Right atrium auricular region (tissue), 2 donors: ENCODE measurements around the gene SPOCK1. TPM values are rescaled to one million over a fixed set of nuclear protein-coding genes. Genes with fewer than 3 reads are reported as not detected.

ENCODE experiments used
- DNase-seq: peaks from one replicate; pipeline ENCODE4 v3.0.0-alpha.2; 2019; ENCODE audit warnings: low spot score
- H3K27ac ChIP-seq, 2 donors: fragments of 200-600 bp; sonication (generic); 1 replicate in 1 of 2; 2 replicates in 1 of 2; pipeline ENCODE4 v1.5.1; 2016 to 2019
- H3K27me3 ChIP-seq, 2 donors: fragments of 200-600 bp; sonication (generic); one replicate each; pipeline versions ENCODE4 v1.5.1 to v1.6.0; 2017 to 2019
- H3K36me3 ChIP-seq: fragments of 200-600 bp; sonication (generic); one replicate; pipeline ENCODE4 v1.5.1; 2016
- H3K4me1 ChIP-seq, 2 donors: fragments of 200-600 bp; sonication (generic); one replicate each; pipeline versions ENCODE4 v1.5.1 to v1.6.0; 2017 to 2019
- H3K4me3 ChIP-seq, 2 donors: fragments of 200-600 bp; sonication (generic); 1 replicate in 1 of 2; 2 replicates in 1 of 2; pipeline ENCODE4 v1.5.1; 2017 to 2019; ENCODE audit warnings: mild to moderate bottlenecking in 1 of 2, moderate library complexity in 1 of 2
- H3K9me3 ChIP-seq, 2 donors: fragments of 200-600 bp; sonication (generic); one replicate each; pipeline ENCODE4 v1.5.1; 2019
- CTCF ChIP-seq, 2 donors: fragments of 200-600 bp; sonication (generic); IDR thresholded peaks; one replicate each; pipeline ENCODE4 v1.5.1; 2019; ENCODE audit warnings: antibody characterized with exemption in 2 of 2
- total RNA-seq, 2 donors: library from RNA; depleted of rRNA; stranded (reverse); fragments of >200 nt; gene quantifications; one replicate each; pipeline ENCODE4 v1.1.0, GENCODE V29; 2016

SPOCK1 gene
- total RNA-seq, 2 donors from 2014 or later = 59.8 to 84.5 TPM

- no peak for DNase-seq
- TF ChIP-seq CTCF (IDR thresholded peaks at IDR 0.05) = no peak
- H3K9me3 ChIP-seq = no peaks in the 10 kb centered on the region
- H3K4me3 ChIP-seq = no peak overlapping the region
- H3K27me3 ChIP-seq = no peaks in the 10 kb centered on the region
- H3K36me3 ChIP-seq = no peaks in the 10 kb centered on the region
- no peak overlapping the region for H3K27ac ChIP-seq
- H3K4me1 ChIP-seq = no peaks in the 10 kb centered on the region
Measured at GRCh38 chr5:137462816-137463520, 36.2 kb downstream of the SPOCK1 start.

- DNase-seq = no peak
- Histone ChIP-seq H3K9me3 (no peaks in the 10 kb centered on the region), H3K27me3 (no peaks in the 10 kb centered on the region), H3K4me1 (no peaks in the 10 kb centered on the region), H3K4me3 (no peak overlapping the region), H3K27ac (no peak overlapping the region), H3K36me3 (no peaks in the 10 kb centered on the region)
- TF ChIP-seq CTCF (IDR thresholded peaks at IDR 0.05) = no peak
Measured at GRCh38 chr5:137462265-137462590, 36.9 kb downstream of the SPOCK1 start.

GRCh38 chr5:137461391-137462264 is 37.5 kb downstream of the SPOCK1 start:
- Histone ChIP-seq H3K4me3 (no peak overlapping the region), H3K9me3 (no peaks in the 10 kb centered on the region), H3K4me1 (no peaks in the 10 kb centered on the region), H3K27ac (no peak overlapping the region), H3K36me3 (no peaks in the 10 kb centered on the region), H3K27me3 (no peaks in the 10 kb centered on the region)
- TF ChIP-seq CTCF (IDR thresholded peaks at IDR 0.05) = no peak
- DNase-seq = no peak

- Histone ChIP-seq H3K27ac (no peak overlapping the region), H3K4me1 (no peaks in the 10 kb centered on the region), H3K36me3 (no peaks in the 10 kb centered on the region), H3K4me3 (no peak overlapping the region), H3K9me3 (no peaks in the 10 kb centered on the region), H3K27me3 (no peaks in the 10 kb centered on the region)
- no peak for DNase-seq
- TF ChIP-seq CTCF (IDR thresholded peaks at IDR 0.05) = no peak
Measured at GRCh38 chr5:137454671-137455070, 44.5 kb downstream of the SPOCK1 start.

- no peak for DNase-seq
- no peak for TF ChIP-seq CTCF (IDR thresholded peaks at IDR 0.05)
- no peaks in the 10 kb centered on the region for H3K4me1 ChIP-seq
- H3K36me3 ChIP-seq = no peaks in the 10 kb centered on the region
- H3K27ac ChIP-seq = no peak overlapping the region
- H3K9me3 ChIP-seq = no peaks in the 10 kb centered on the region
- H3K4me3 ChIP-seq = no peak overlapping the region
- H3K27me3 ChIP-seq = no peaks in the 10 kb centered on the region
Measured at GRCh38 chr5:137453483-137454080, 45.5 kb downstream of the SPOCK1 start.
